ENCODE results near the gene REXO5. TPM values are rescaled to one million over a fixed set of nuclear protein-coding genes. Genes with fewer than 3 reads are reported as not detected.
A peak's percentile ranks its signal among the peaks of the same experiment; 100 is the strongest.

Gene REXO5
- polyA plus RNA-seq, 6 donors from 2014 or later: not detected

DNA sequence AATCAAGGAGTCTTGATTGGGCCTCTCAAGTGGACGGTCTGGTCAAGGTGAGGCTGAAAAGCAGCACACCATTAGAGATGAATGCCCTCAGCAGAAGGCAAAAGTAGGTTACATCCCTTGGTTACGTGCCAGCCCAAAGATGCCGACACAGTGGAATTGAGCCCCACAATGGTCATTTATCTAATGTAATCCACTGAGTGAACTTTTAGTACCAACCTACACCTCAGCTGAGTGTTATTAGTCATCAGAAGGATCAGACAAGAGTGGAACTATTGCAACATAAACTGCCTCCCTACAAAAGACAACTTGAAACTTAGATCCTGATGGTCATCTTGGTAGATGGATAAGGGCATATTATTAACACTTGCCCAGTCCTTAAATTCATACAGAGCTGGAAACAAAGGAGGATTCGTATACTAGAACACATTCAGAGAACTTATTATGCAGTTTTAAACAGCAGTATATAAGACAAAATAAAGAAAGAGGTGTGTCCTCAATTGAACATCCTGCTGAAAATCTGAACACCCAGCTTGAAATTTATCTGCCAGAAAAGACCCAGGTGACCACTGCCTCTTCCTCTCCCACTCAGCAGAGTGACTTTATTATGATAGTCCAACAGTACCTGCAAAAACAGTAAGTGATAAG lies 91.0 kb downstream of the REXO5 start:
- Mint-ChIP-seq H3K36me3 (peaks cover 1 to 5% of the 10 kb centered on the region in 2 donors), H3K4me1 (peaks cover 33 to 48% (median 40%) of the 10 kb centered on the region in 3 donors), H3K4me3 (peak overlapping the region in 2 of 8 donors; percentile 6 to 96), H3K27ac (peak overlapping the region in 2 of 6 donors; percentile 42 to 69), H3K27me3 (no peaks in the 10 kb centered on the region), H3K9me3 (no peaks in the 10 kb centered on the region)
- ATAC-seq (ENCODE audit: low read depth in 2 of 2) (no peak), DNase-seq (no peak)

DNA sequence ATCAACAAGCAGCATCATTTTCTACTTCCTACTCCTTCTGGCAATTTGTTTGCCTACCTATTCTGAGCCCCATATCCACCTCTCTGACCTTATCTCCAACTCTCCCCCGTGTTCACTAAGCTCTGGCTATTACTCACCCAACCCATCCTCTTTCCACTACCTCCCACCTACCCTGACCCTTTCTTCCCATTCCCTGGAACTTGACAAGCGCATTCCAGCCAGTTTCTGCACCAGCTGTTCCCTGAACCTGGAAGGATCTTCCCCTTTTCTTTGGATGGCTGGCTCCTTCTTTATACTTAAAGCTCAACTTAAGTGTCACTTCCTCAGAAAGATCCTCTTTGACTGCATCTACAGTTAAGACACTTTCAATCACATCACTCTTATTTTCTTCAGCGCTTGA lies 91.6 kb downstream of the REXO5 start:
- H3K4me1 Mint-ChIP-seq: peaks cover 38 to 54% (median 40%) of the 10 kb centered on the region in 3 donors
- H3K36me3 Mint-ChIP-seq: no peaks in the 10 kb centered on the region
- DNase-seq (no peak), ATAC-seq (ENCODE audit: low read depth in 2 of 2) (no peak)
- peak overlapping the region in 3 of 6 donors; percentile 4 to 82 (median 69) for H3K27ac Mint-ChIP-seq
- H3K4me3 Mint-ChIP-seq: peak overlapping the region in 1 of 8 donors; percentile 96
- no peaks in the 10 kb centered on the region for H3K9me3 Mint-ChIP-seq
- H3K27me3 Mint-ChIP-seq: no peaks in the 10 kb centered on the region

DNA sequence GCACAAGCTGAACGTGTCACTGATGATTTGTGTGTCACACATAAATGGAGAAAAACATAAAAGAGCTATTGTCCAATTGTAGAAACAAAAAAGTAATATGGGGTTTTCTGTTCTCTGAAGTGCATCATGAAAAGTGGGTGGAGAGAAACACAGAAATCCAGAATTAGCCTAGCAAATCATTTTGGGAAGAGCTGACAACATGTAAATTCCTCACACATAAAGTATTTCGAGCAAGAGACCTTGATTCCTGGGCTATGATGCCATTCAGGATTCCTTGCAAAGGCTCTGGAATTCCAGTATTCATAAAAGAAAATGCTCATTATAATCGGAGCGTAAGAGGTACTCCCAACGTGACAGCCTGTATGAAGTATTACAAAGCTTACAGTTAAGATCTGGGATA lies 92.7 kb downstream of the REXO5 start:
- Mint-ChIP-seq H3K4me1 (peaks cover 49 to 63% (median 50%) of the 10 kb centered on the region in 3 donors), H3K27ac (peak overlapping the region; percentile 28 to 99 (median 98))
- no peak for ATAC-seq (ENCODE audit: low read depth in 2 of 2)

More for the DNA sequence above, 92.7 kb downstream of the REXO5 start:
- no peak for DNase-seq
- H3K27me3 Mint-ChIP-seq: no peaks in the 10 kb centered on the region
- no peaks in the 10 kb centered on the region for H3K9me3 Mint-ChIP-seq
- H3K4me3 Mint-ChIP-seq: peak overlapping the region; percentile 94 to 100 (median 98)
- H3K36me3 Mint-ChIP-seq: no peaks in the 10 kb centered on the region

Other genes with a start within 250 kb of the REXO5 start
- not detected for gene ACSM2B, start 230.2 kb upstream of the REXO5 start, polyA plus RNA-seq (ENCODE audit: low read depth in 6 of 6)
- 1 to 10 TPM in 2 of 6 donors, under 1 TPM in 3, not detected in 1; 0.25 to 1.1 (median 0.85) TPM for gene ACSM1, start 108.8 kb upstream of the REXO5 start, polyA plus RNA-seq (ENCODE audit: low read depth in 6 of 6)
- gene THUMPD1, start 64.7 kb upstream of the REXO5 start, polyA plus RNA-seq (ENCODE audit: low read depth in 6 of 6): 10 to 100 TPM; 35.1 to 75.3 (median 62.8) TPM
- gene ACSM3, start 42.5 kb upstream of the REXO5 start, polyA plus RNA-seq (ENCODE audit: low read depth in 6 of 6): 10 to 100 TPM in 1 of 6 donors, 1 to 10 TPM in 5; 2.8 to 13.3 (median 6.4) TPM
- 1 to 10 TPM; 1.3 to 4.1 (median 2.0) TPM for gene ERI2, start 55 bp upstream of the REXO5 start, polyA plus RNA-seq (ENCODE audit: low read depth in 6 of 6)
- gene DCUN1D3, start 93.8 kb downstream of the REXO5 start, polyA plus RNA-seq (ENCODE audit: low read depth in 6 of 6): 1 to 10 TPM in 1 of 6 donors, under 1 TPM in 4, not detected in 1; 0.38 to 1.1 (median 0.52) TPM
- 10 to 100 TPM; 44.8 to 82.9 (median 52.9) TPM for gene LYRM1, start 94.2 kb downstream of the REXO5 start, polyA plus RNA-seq (ENCODE audit: low read depth in 6 of 6)